IMR-90 (cell line): ENCODE results near the gene RPA3. TPM values are rescaled to one million over a fixed set of nuclear protein-coding genes. Genes with fewer than 3 reads are reported as not detected.

Experiments used
- ATAC-seq: fragments of 200-7000 bp; cut with Tn5 transposase; 2 replicates; pipeline ENCODE4 v1.9.1; 2020; ENCODE audit warnings: low read depth, mild to moderate bottlenecking, moderate library complexity
- BruUV-seq: library from RNA; stranded (reverse); fragments of 400-500 nt; replicated peaks from 2 replicates; lab custom pipeline; 2021; lab: Mats Ljungman, UMichigan
- CTCF ChIA-PET: fragments of 300-600 bp; formaldehyde crosslinking; extraction: SDS; loops from one replicate; lab custom pipeline; 2021; ENCODE audit warnings: antibody characterized with exemption; lab: Yijun Ruan, JAX
- POLR2A ChIA-PET: fragments of 300-600 bp; sonication (Branson Sonifier 250); formaldehyde crosslinking; loops from one replicate; lab custom pipeline; 2022; ENCODE audit warnings: antibody characterized with exemption; ENCODE audit not compliant: unreplicated experiment; lab: Charles Lee
- DNase-seq: peaks from one replicate; pipeline ENCODE4 v3.0.0; 2013
- H2AFZ ChIP-seq: replicated peaks from 2 replicates; pipeline ENCODE3; 2013; ENCODE audit warnings: low read length, mild to moderate bottlenecking; ENCODE audit not compliant: poor library complexity
- H2AK5ac ChIP-seq: 2 replicates; pipeline ENCODE4 v1.6.1; 2013; ENCODE audit warnings: low read depth, low read length, inconsistent platforms
- H2AK9ac ChIP-seq: replicated peaks from 2 replicates; pipeline ENCODE3; 2013; ENCODE audit warnings: mild to moderate bottlenecking, low read depth, low read length, moderate library complexity; ENCODE audit not compliant: poor library complexity
- H2BK120ac ChIP-seq: 2 replicates; pipeline ENCODE4 v1.6.1; 2013; ENCODE audit warnings: low read depth, low read length, inconsistent platforms
- H2BK15ac ChIP-seq: 3 replicates; pipeline ENCODE4 v1.6.1; 2013; ENCODE audit warnings: low read depth, low read length, inconsistent platforms
- H2BK20ac ChIP-seq: 2 replicates; pipeline ENCODE4 v1.6.1; 2013; ENCODE audit warnings: low read depth, mild to moderate bottlenecking, inconsistent platforms, low read length, moderate library complexity
- H2BK5ac ChIP-seq: 2 replicates; pipeline ENCODE4 v1.6.1; 2013; ENCODE audit warnings: mild to moderate bottlenecking, low read depth, low read length, inconsistent platforms; ENCODE audit not compliant: poor library complexity, severe bottlenecking
- H3K14ac ChIP-seq: replicated peaks from 2 replicates; pipeline ENCODE4 v1.6.1; 2013; ENCODE audit warnings: low read depth, low read length, inconsistent platforms
- H3K18ac ChIP-seq: 2 replicates; pipeline ENCODE4 v1.6.1; 2013; ENCODE audit warnings: low read depth, low read length, control low read depth
- H3K23ac ChIP-seq: 2 replicates; pipeline ENCODE4 v1.6.1; 2013; ENCODE audit warnings: low read depth, low read length, inconsistent platforms
- H3K27ac ChIP-seq: 2 replicates; pipeline ENCODE4 v1.5.1; 2013; ENCODE audit warnings: mild to moderate bottlenecking, control low read depth, low read length; ENCODE audit not compliant: insufficient read depth
- H3K27me3 ChIP-seq: 2 replicates; pipeline ENCODE4 v1.6.1; 2013; ENCODE audit warnings: low read length; ENCODE audit not compliant: control insufficient read depth, insufficient read depth
- H3K36me3 ChIP-seq: 2 replicates; pipeline ENCODE4 v1.6.1; 2013; ENCODE audit warnings: low read length, mixed read lengths; ENCODE audit not compliant: control insufficient read depth, insufficient read depth
- H3K4ac ChIP-seq: 2 replicates; pipeline ENCODE4 v1.6.1; 2013; ENCODE audit warnings: low read depth, low read length, inconsistent platforms
- H3K4me1 ChIP-seq: 2 replicates; pipeline ENCODE4 v1.6.1; 2013; ENCODE audit warnings: low read length, mixed read lengths; ENCODE audit not compliant: control insufficient read depth, insufficient read depth
- H3K4me2 ChIP-seq: 2 replicates; pipeline ENCODE4 v1.6.1; 2013; ENCODE audit warnings: low read depth, mild to moderate bottlenecking, control low read depth, low read length, moderate library complexity
- H3K4me3 ChIP-seq: 2 replicates; pipeline ENCODE4 v1.5.1; 2013; ENCODE audit warnings: low read depth, mild to moderate bottlenecking, control low read depth, low read length, moderate library complexity; ENCODE audit not compliant: insufficient read depth
- H3K56ac ChIP-seq: 2 replicates; pipeline ENCODE4 v1.6.1; 2013; ENCODE audit warnings: low read length, inconsistent platforms; ENCODE audit not compliant: insufficient read depth; ENCODE audit errors: extremely low read depth
- H3K79me1 ChIP-seq, 2 experiments: 2 replicates each; pipeline ENCODE4 v1.6.1; 2013; ENCODE audit warnings: low read length in 2 of 2, inconsistent platforms in 1 of 2, low read depth in 1 of 2
- H3K9ac ChIP-seq: 2 replicates; pipeline ENCODE4 v1.6.1; 2013; ENCODE audit warnings: low read depth, low read length, control low read depth
- H3K9me1 ChIP-seq: 2 replicates; pipeline ENCODE4 v1.6.1; 2013; ENCODE audit warnings: low read length, inconsistent platforms; ENCODE audit not compliant: insufficient read depth
- H3K9me3 ChIP-seq: 2 replicates; pipeline ENCODE4 v1.6.1; 2013; ENCODE audit warnings: low read length; ENCODE audit not compliant: control insufficient read depth, insufficient read depth
- H4K20me1 ChIP-seq: 2 replicates; pipeline ENCODE4 v1.6.1; 2013; ENCODE audit warnings: low read length, inconsistent platforms; ENCODE audit not compliant: insufficient read depth
- H4K5ac ChIP-seq: 2 replicates; pipeline ENCODE4 v1.6.1; 2013; ENCODE audit warnings: mild to moderate bottlenecking, low read depth, low read length, control low read depth
- H4K8ac ChIP-seq, 2 experiments: 2 replicates each; pipeline ENCODE4 v1.6.1; 2013; ENCODE audit warnings: low read depth in 2 of 2, low read length in 2 of 2, control low read depth in 1 of 2, inconsistent platforms in 1 of 2
- H4K91ac ChIP-seq: 2 replicates; pipeline ENCODE4 v1.6.1; 2013; ENCODE audit warnings: low read depth, low read length, inconsistent platforms; ENCODE audit not compliant: insufficient read depth
- BHLHE40 ChIP-seq: fragments of 150-350 bp; IDR thresholded peaks from 2 replicates; pipeline ENCODE4 v1.6.1; 2016; ENCODE audit warnings: mild to moderate bottlenecking, low read depth, low read length
- CEBPB ChIP-seq: IDR thresholded peaks from 2 replicates; pipeline ENCODE4 v1.6.1; 2012; ENCODE audit warnings: low read depth, low read length, improper control_type of control experiment
- CHD1 ChIP-seq: IDR thresholded peaks from 2 replicates; pipeline ENCODE4 v1.6.1; 2012; ENCODE audit warnings: low read depth, low read length, improper control_type of control experiment
- CTCF ChIP-seq: conservative IDR thresholded peaks from 2 replicates; pipeline ENCODE4 v1.5.1; 2012; ENCODE audit warnings: mild to moderate bottlenecking, low read depth, low read length, improper control_type of control experiment
- ELK1 ChIP-seq: fragments of 150-350 bp; IDR thresholded peaks from 2 replicates; pipeline ENCODE4 v1.6.1; 2016; ENCODE audit warnings: low read depth, mild to moderate bottlenecking, low read length, moderate library complexity, borderline replicate concordance
- FOS ChIP-seq: fragments of 150-350 bp; IDR thresholded peaks from 2 replicates; pipeline ENCODE4 v1.6.1; 2016; ENCODE audit warnings: low read depth, low read length
- MAZ ChIP-seq: IDR thresholded peaks from 2 replicates; pipeline ENCODE4 v1.6.1; 2012; ENCODE audit warnings: low read depth, mild to moderate bottlenecking, low read length, improper control_type of control experiment, moderate library complexity, borderline replicate concordance
- MXI1 ChIP-seq: IDR thresholded peaks from 2 replicates; pipeline ENCODE4 v1.6.1; 2012; ENCODE audit warnings: low read depth, mild to moderate bottlenecking, low read length, moderate library complexity, borderline replicate concordance
- NFE2L2 ChIP-seq: fragments of 150-350 bp; IDR thresholded peaks from 2 replicates; pipeline ENCODE4 v1.6.1; 2016; ENCODE audit warnings: low read depth, mild to moderate bottlenecking, low read length
- POLR2A ChIP-seq: IDR thresholded peaks from 2 replicates; pipeline ENCODE4 v1.6.1; 2012; ENCODE audit warnings: mild to moderate bottlenecking, low read depth, low read length
- RCOR1 ChIP-seq: IDR thresholded peaks from 2 replicates; pipeline ENCODE4 v1.6.1; 2012; ENCODE audit warnings: mild to moderate bottlenecking, low read length, improper control_type of control experiment; ENCODE audit not compliant: insufficient replicate concordance
- RFX5 ChIP-seq: IDR thresholded peaks from 2 replicates; pipeline ENCODE4 v1.8.0; 2012; ENCODE audit warnings: low read depth, mild to moderate bottlenecking, low read length, moderate library complexity
- SMC3 ChIP-seq: fragments of 150-350 bp; IDR thresholded peaks from 2 replicates; pipeline ENCODE4 v1.6.1; 2016; ENCODE audit warnings: low read depth, mild to moderate bottlenecking, antibody characterized with exemption, low read length, moderate library complexity
- WGBS, 2 experiments: methylation state at CpG; one replicate each; pipeline versions ENCODE4 v1.1.5 to v1.1.7; 2013; ENCODE audit warnings: missing lambda C conversion rate in 2 of 2; ENCODE audit not compliant: insufficient read length in 1 of 2; ENCODE audit errors: extremely low coverage in 2 of 2; 5-methylcytosine and 5-hydroxymethylcytosine counted together
- dilution Hi-C: fragments of 300-500 bp; cut with HindIII; formaldehyde crosslinking; loops from one replicate; pipeline ENCODE4 v1.14.3; 2018; ENCODE audit warnings: low sequenced_read_pairs; ENCODE audit not compliant: unreplicated experiment
- in situ Hi-C: fragments of 300-500 bp; cut with MboI; formaldehyde crosslinking; loops from 3 replicates; pipeline ENCODE4 v1.14.3; 2019; ENCODE audit warnings: low sequenced_read_pairs, inconsistent platforms, mixed read lengths
- intact Hi-C: fragments of 100-400 bp; cut with micrococcal nuclease; formaldehyde crosslinking; loops from 2 replicates; pipeline ENCODE4 v1.10.0; 2022
- polyA plus RNA-seq, 3 experiments: library from polyadenylated mRNA; depleted of rRNA; stranded (reverse); fragments of >200 nt; gene quantifications; 2 replicates each; pipeline ENCODE4 v1.2.3, GENCODE V29; 2012; ENCODE audit warnings: low replicate concordance in 1 of 3
- total RNA-seq: library from RNA; depleted of rRNA; stranded (reverse); fragments of >200 nt; gene quantifications from 2 replicates; pipeline ENCODE4 v1.2.3, GENCODE V29; 2012
- TF ChIP-seq, protein P1 (sequence below): fragments of 150-350 bp; IDR thresholded peaks from 2 replicates; pipeline ENCODE4 v1.6.1; 2017; ENCODE audit warnings: mild to moderate bottlenecking, antibody characterized with exemption, low read length, low read depth

RPA3 gene
- total and polyA plus RNA-seq, 2 of the 4 experiments (the other 2 are of a cell fraction), result 12.7 to 21.1 TPM

DNA sequence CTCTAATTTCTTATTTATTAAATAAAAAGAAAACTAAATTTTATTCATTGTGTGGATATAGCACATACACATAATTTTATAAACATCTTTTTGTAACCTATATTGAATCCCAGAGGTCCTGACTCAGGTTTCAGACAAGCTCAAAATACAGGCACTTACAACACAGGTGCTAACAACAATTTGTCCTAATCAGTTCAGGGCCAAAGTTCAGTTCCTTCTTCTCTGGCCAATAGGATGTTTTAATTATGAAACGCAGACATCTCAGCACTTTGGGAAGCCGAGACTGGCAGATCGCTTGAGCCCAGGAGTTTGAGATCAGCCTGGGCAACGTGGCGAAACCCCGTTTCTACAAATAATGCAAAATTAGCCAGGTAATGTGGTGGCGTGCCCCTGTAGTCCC, 15.0 kb downstream of the RPA3 start:
- no peak overlapping the region for H2AFZ ChIP-seq
- ChIA-PET CTCF (no interaction called here), POLR2A (no interaction called here)
- intact Hi-C loops (no loop called here), dilution Hi-C loops (no loop called here), in situ Hi-C loops (no loop called here)
- H2BK120ac ChIP-seq, result no peak overlapping the region
- H3K56ac ChIP-seq, result no peak overlapping the region
- no peak overlapping the region for H3K18ac ChIP-seq
- H3K27ac ChIP-seq, result no peak overlapping the region
- H3K4me3 ChIP-seq, result no peak overlapping the region
- peaks cover 6% of the 10 kb centered on the region; the same call in 1 of the 2 replicates for H3K9me3 ChIP-seq
- ATAC-seq, result no peak
- no peak overlapping the region for H2AK9ac ChIP-seq
- no peaks in the 10 kb centered on the region for H3K27me3 ChIP-seq
- no peaks in the 10 kb centered on the region; the same call in 1 of the 2 replicates for H3K9me1 ChIP-seq
- H3K79me1 ChIP-seq, result peaks cover 2 to 3% of the 10 kb centered on the region in 2 experiments; a peak in 2 of 4 replicates
- DNase-seq, result no peak
- no peak overlapping the region for H4K5ac ChIP-seq
- TF ChIP-seq FOS, result no peak
- TF ChIP-seq BHLHE40, result no peak
- TF ChIP-seq RFX5, result no peak
- no peak for TF ChIP-seq POLR2A
- TF ChIP-seq RCOR1, result no peak
- TF ChIP-seq CEBPB, result no peak
- TF ChIP-seq CTCF, result no peak
- no peak for TF ChIP-seq SMC3
- no peak for TF ChIP-seq CHD1
- no peak for TF ChIP-seq MAZ
- no peak for TF ChIP-seq MXI1
- no peak for TF ChIP-seq ELK1
- TF ChIP-seq, protein P1, sequence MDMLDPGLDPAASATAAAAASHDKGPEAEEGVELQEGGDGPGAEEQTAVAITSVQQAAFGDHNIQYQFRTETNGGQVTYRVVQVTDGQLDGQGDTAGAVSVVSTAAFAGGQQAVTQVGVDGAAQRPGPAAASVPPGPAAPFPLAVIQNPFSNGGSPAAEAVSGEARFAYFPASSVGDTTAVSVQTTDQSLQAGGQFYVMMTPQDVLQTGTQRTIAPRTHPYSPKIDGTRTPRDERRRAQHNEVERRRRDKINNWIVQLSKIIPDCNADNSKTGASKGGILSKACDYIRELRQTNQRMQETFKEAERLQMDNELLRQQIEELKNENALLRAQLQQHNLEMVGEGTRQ, result no peak
- TF ChIP-seq NFE2L2, result no peak
- H2BK15ac ChIP-seq, result no peak overlapping the region
- no peak overlapping the region for H2AK5ac ChIP-seq
- H3K4me1 ChIP-seq, result 0 out of 2 replicates have a peak, but pooled peaks cover 2% of the 10 kb centered on the region
- H2BK20ac ChIP-seq, result no peak overlapping the region
- H3K14ac ChIP-seq, result no peak overlapping the region
- H4K20me1 ChIP-seq, result no peaks in the 10 kb centered on the region
- 93% methylated on average over 3 of the region's 7 CpGs; no CpG with 5 or more reads in 1 of the 2 experiments for WGBS, 2 experiments
- no peaks in the 10 kb centered on the region for H3K36me3 ChIP-seq
- no peak overlapping the region for H3K4me2 ChIP-seq
- no peak overlapping the region for H4K91ac ChIP-seq
- no peak overlapping the region for H3K9ac ChIP-seq
- H3K23ac ChIP-seq, result no peak overlapping the region
- no TSS peak for BruUV-seq
- no peak overlapping the region for H2BK5ac ChIP-seq
- no peak overlapping the region for H4K8ac ChIP-seq
- H3K4ac ChIP-seq, result no peak overlapping the region
